Ammon's horn (tissue), 1 donor: ENCODE measurements around the gene ENPP4.
"Not testable (repeated sequence)": the region's sequence is repeated elsewhere in the genome, so short reads cannot be mapped to it uniquely, and the experiment has no call there.

Experiments
- DNase-seq: peaks from one replicate; pipeline ENCODE4 v3.0.0-alpha.2; 2016; ENCODE audit warnings: low spot score

ENPP4 gene

GRCh38 chr6:46129629-46130511 is at the start of gene ENPP4:
ENPP4 (plus strand) TSS chr6:46129989; CDS start chr6:46139584, 9,595 bp downstream.
- DNase-seq = peak; percentile 96

DNA sequence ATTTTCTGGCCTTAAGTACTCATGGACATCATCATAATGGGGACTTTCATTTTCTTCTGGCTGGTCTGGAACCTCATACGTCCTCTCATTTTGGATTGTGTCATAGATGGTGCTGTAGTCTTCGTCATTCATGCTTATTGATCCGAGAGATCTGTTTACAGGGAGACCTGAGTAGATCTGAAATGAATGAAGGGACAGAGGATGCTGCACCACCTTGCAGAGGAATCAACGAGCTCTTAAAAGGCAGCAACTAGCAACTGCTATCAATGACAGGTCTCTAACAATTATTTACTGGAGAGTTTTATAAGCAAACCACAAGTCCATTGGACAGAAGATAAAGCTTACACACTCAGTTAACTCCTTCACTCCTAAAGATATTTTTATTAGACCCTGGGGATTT is 49.7 kb upstream of the ENPP4 start:
- DNase-seq = no peak

DNA sequence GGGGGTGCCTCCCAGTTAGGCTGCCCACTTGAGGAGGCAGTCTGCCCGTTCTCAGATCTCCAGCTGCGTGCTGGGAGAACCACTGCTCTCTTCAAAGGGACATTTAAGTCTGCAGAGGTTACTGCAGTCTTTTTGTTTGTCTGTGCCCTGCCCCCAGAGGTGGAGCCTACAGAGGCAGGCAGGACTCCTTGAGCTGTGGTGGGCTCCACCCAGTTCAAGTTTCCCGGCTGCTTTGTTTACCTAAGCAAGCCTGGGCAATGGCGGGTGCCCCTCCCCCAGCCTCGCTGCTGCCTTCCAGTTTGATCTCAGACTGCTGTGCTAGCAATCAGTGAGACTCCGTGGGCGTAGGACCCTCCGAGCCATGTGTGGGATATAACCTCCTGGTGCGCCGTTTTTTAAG is 44.1 kb upstream of the ENPP4 start:
- not testable (repeated sequence) for DNase-seq

GRCh38 chr6:46090115-46091079 is 39.4 kb upstream of the ENPP4 start:
- peak; percentile 77 for DNase-seq

DNA sequence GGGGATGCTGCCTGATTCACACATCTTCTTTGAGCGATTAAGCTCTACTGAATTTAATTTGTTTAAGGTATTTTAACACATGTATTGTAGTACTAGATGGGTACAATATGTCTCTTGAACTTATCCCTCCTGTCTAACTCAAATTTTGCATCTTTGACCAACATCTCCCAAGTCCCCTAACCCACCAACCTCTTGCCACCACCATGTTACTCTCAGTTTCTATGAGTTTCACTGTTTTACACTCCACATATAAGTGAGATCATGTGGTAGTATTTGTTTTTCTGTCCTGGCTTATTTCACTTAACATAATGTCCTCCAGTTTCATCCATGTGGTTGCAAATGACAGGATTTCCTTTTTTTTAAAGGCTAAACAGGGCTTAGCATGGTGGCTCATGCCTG is 38.7 kb upstream of the ENPP4 start:
- no peak for DNase-seq

- no peak for DNase-seq
These were observed 34.5 kb upstream of the ENPP4 start for GRCh38 chr6:46095251-46095650.

DNA sequence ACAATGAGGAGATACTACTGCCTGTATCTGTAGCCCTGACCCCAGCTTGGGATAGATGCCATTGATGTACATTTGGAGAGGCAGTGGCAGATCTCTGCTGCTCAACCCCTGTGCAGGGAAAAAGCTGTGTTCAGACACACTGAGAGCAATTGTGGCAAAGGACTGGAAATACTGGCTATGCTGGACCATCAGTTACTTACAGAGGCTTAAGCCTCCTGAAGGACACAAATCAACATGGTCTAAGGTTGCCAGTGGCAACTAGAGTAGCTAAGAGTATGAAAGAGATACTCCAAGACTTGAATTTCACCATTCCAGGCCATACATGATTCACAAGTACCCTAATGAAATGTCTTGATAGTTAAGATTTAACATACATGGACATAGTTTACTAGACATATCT is 32.4 kb upstream of the ENPP4 start:
- DNase-seq = no peak

- peak; percentile 82 for DNase-seq
These were observed 31.1 kb upstream of the ENPP4 start for GRCh38 chr6:46098678-46099077.

- no peak for DNase-seq
These were observed 29.8 kb upstream of the ENPP4 start for GRCh38 chr6:46099952-46100351.

- no peak for DNase-seq
These were observed 27.7 kb upstream of the ENPP4 start for GRCh38 chr6:46102123-46102522.

- peak; percentile 13 for DNase-seq
These were observed 26.2 kb upstream of the ENPP4 start for GRCh38 chr6:46103441-46104115.

GRCh38 chr6:46104209-46104608 is 25.6 kb upstream of the ENPP4 start:
- no peak for DNase-seq

GRCh38 chr6:46105568-46105967 is 24.2 kb upstream of the ENPP4 start:
- no peak for DNase-seq

DNA sequence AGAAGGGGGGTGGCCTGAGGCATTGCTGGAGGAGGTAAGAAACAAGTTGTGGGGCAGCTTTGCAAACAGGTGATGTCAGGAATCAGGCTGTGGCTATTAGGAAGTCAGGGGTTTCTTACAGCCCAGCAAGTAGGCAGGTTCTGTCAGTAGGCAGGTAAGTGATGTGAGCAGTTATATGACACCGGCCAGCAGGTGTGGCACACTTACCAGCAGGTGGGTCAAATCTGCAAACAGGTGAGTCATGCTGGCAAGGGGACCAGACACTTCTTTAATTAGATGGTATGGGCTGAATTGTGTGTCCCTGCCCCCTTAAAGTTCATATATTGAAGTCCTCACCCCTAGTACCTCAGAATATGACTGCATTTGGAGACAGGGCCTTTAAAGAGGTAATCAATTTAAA is 16.4 kb upstream of the ENPP4 start:
- no peak for DNase-seq

DNA sequence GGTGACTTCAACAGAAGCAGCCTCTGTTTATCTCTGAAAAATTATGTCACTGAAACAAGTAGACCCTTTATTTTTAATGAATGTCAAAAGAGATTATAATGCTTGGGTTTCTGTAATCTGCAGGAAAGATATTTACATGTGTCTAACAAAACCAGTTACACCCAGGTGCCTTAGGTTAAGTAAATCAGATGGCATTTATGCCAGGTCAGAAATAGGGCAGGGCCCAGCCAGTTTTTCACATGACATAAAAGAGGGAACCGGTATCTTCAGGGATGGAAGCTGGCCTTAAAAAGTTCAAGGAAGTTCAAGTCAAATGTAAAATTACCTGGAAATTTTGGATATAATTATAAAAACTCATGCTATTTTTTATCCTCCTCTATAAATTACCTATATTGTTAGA is 14.2 kb upstream of the ENPP4 start:
- no peak for DNase-seq

DNA sequence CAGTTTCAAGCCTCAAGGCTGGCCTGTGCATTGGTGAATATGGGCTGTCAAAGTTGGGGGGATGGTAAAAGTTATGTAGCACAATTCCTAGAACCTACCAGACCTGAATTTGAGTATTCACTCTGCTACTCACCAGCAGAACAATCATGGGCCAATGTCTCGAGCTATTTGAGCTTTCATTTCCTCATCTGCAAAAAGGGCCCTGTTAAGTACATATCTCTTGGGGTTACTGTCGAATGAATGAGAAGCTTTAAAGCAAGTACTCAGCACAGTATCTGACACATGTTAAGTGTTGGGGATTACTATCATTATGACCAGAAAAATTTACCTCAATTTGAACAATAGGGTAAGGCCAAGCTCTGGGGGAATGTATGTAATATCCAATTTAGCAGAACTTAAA is 13.5 kb upstream of the ENPP4 start:
- DNase-seq = no peak

DNA sequence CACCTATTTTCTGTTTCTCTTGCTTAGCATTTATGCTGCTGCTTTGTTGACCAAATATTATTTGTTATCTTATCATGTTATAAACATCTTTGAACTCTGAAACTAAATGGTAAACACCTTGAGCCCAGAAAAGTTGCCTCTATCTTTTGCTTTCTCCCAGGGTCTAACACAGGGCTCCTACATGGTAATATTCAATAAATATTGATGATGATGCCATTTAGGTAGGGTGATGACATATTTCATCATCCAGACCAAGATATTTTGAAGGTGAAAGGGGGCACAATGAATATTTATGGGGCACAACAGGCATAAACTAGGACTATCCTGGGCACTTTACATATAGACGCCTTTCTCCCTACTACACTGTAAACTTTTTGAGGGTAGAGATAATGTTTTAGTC is 11.6 kb upstream of the ENPP4 start:
- DNase-seq = no peak

GRCh38 chr6:46118836-46119235 is 11.0 kb upstream of the ENPP4 start:
- DNase-seq = no peak

GRCh38 chr6:46119679-46120078 is 10.1 kb upstream of the ENPP4 start:
- DNase-seq = not testable (repeated sequence)

- DNase-seq = no peak
These were observed 1.3 kb upstream of the ENPP4 start for GRCh38 chr6:46128476-46128875.

DNA sequence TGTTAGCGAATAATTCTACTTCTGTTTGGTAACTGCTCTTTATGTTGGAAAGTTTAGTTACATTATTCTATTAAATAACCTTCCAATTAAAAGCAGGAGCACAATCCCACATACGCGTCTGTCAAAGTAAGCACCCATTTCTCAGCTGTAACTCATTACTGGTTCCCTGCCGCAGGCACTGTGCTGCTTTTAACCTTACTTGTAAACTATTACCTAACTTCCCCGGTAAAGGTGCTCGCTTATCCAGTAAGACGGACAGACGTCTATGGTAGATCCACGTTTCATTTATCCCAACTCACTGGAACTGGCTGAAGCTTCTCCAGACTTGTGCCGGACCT is 529 bp upstream of the ENPP4 start:
- DNase-seq = no peak

DNA sequence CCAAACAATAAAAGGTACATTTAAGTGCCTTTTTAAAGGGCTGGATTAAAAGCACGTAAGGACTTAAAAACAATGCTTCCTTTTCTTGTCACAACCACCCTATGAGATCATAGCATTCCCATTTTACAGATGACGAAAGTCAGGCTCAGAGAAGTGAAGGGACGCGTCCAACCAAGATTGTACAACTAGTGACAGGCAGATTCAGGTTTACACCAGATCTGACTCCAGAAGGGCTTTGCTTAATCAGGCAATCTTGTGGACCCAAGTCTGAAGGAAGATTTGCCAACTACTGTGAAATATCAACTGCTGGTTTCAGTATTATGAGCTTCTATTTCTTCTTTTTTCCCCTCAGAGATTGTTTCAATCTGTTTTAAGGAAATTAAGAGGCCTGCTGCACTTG is 877 bp downstream of the ENPP4 start:
- DNase-seq = peak; percentile 16
